Caco-2 (cell line): ENCODE results near the gene SOCS1. TPM values are rescaled to one million over a fixed set of nuclear protein-coding genes. Genes with fewer than 3 reads are reported as not detected.

Experiments used
- BruUV-seq: library from RNA; stranded (reverse); fragments of 400-500 nt; replicated peaks from 2 replicates; lab custom pipeline; 2021; lab: Mats Ljungman, UMichigan
- CTCF ChIA-PET: fragments of 300-600 bp; sonication (Branson Sonifier 250); formaldehyde crosslinking; loops from one replicate; lab custom pipeline; 2022; ENCODE audit warnings: antibody characterized with exemption; lab: Charles Lee
- POLR2A ChIA-PET: fragments of 300-600 bp; sonication (Branson Sonifier 250); formaldehyde crosslinking; loops from one replicate; lab custom pipeline; 2022; ENCODE audit warnings: antibody characterized with exemption; lab: Charles Lee
- DNase-seq, 2 experiments: peaks; one replicate each; pipeline versions ENCODE4 v3.0.0 to v3.0.0-alpha.2; 2020 to 2022
- H3K27me3 ChIP-seq: replicated peaks from 2 replicates; pipeline ENCODE4 v1.6.0; 2011; ENCODE audit warnings: low read length; ENCODE audit not compliant: control insufficient read depth, insufficient read depth
- H3K36me3 ChIP-seq: 2 replicates; pipeline ENCODE4 v1.5.1; 2011; ENCODE audit warnings: low read length; ENCODE audit not compliant: control insufficient read depth, insufficient read depth
- H3K4me1 ChIP-seq: fragments of 250-450 bp; sonication (Bioruptor Pico); 2 replicates; pipeline ENCODE4 v1.5.1; 2020; ENCODE audit warnings: mild to moderate bottlenecking
- H3K4me3 ChIP-seq: 2 replicates; pipeline ENCODE4 v1.5.1; 2011; ENCODE audit warnings: low read depth, mild to moderate bottlenecking, control low read depth, low read length
- H3K9me3 ChIP-seq: fragments of 250-450 bp; sonication (Bioruptor Pico); 2 replicates; pipeline ENCODE4 v1.5.1; 2020; ENCODE audit warnings: mild to moderate bottlenecking, moderate library complexity
- H3K27ac Mint-ChIP-seq: one replicate; pipeline ENCODE4 v1.8.0; 2022; ENCODE audit warnings: mixed read lengths; ENCODE audit not compliant: unreplicated experiment
- H3K27me3 Mint-ChIP-seq: one replicate; pipeline ENCODE4 v1.8.0; 2022; ENCODE audit warnings: mixed read lengths; ENCODE audit not compliant: insufficient read depth, unreplicated experiment
- H3K36me3 Mint-ChIP-seq: one replicate; pipeline ENCODE4 v1.8.0; 2022; ENCODE audit warnings: mild to moderate bottlenecking, mixed read lengths; ENCODE audit not compliant: insufficient read depth, unreplicated experiment
- H3K4me1 Mint-ChIP-seq: one replicate; pipeline ENCODE4 v1.8.0; 2022; ENCODE audit warnings: low read depth, mixed read lengths; ENCODE audit not compliant: unreplicated experiment
- H3K4me3 Mint-ChIP-seq: one replicate; pipeline ENCODE4 v1.8.0; 2022; ENCODE audit warnings: mild to moderate bottlenecking, moderate library complexity, mixed read lengths; ENCODE audit not compliant: unreplicated experiment
- H3K9me3 Mint-ChIP-seq: one replicate; pipeline ENCODE4 v1.8.0; 2022; ENCODE audit warnings: mixed read lengths; ENCODE audit not compliant: unreplicated experiment
- intact Hi-C: fragments of 100-400 bp; cut with micrococcal nuclease; formaldehyde crosslinking; loops from one replicate; pipeline ENCODE4 v1.10.0; 2022; ENCODE audit not compliant: unreplicated experiment
- total RNA-seq: library from RNA; stranded (reverse); gene quantifications from 2 replicates; pipeline ENCODE4 v1.2.3, GENCODE V29; 2022
- TF ChIP-seq, protein P1 (sequence below), 2 experiments: fragments of 200-600 bp in 1 of 2; IDR thresholded peaks; 1 replicate in 1 of 2; 2 replicates in 1 of 2; pipeline versions ENCODE4 v1.5.1 to v1.8.0; 2011 to 2022; ENCODE audit warnings: antibody characterized with exemption in 1 of 2, control low read depth in 1 of 2, inconsistent platforms in 1 of 2, low read depth in 1 of 2, low read length in 1 of 2, mild to moderate bottlenecking in 1 of 2, moderate library complexity in 1 of 2; ENCODE audit not compliant: insufficient read depth in 1 of 2, severe bottlenecking in 1 of 2, unreplicated experiment in 1 of 2

The SOCS1 gene
- total RNA-seq, 1 experiment from 2014 or later: 13.2 TPM

DNA sequence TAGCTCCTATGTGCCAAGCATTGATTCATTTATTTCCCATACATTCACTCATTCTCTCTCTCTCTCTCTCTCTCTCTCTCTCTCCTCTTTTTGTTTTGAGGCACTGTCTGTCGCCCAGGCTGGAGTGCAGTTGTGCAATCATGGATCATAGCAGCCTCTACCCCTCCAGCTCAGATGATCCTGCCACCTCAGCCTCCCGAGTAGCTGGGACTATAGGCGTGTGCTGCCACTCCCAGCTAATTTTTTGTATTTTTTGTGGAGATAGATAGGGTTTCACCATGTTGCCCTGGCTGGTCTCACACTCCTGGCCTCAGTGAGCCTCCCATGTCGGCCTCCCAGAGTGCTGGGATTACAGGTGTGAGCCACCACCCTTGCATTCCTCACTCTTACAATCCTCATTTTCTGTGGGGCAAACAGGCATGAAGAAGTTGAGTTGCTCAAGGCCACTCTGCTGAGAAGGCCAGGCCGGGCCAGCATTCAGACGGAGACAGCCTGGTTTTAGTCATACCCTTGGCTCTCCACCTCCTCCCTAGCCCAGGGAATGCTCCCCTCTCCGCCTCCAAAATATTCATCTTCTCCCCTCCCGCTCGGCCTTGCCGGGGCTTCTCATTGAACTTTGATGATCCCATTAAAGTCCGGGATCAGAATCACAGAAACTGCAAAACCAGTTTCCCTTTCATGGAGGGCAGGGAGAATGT is 21.0 kb upstream of the SOCS1 start:
- POLR2A ChIA-PET: no interaction called here
- no peaks in the 10 kb centered on the region for H3K27me3 Mint-ChIP-seq
- no peaks in the 10 kb centered on the region for H3K9me3 Mint-ChIP-seq
- Histone ChIP-seq H3K9me3 (no peaks in the 10 kb centered on the region), H3K36me3 (no peaks in the 10 kb centered on the region), H3K4me3 (no peak overlapping the region), H3K4me1 (peaks cover 21% of the 10 kb centered on the region), H3K27me3 (no peaks in the 10 kb centered on the region)
- CTCF ChIA-PET: no interaction called here
- intact Hi-C loops: no loop called here
- TF ChIP-seq, protein P1, sequence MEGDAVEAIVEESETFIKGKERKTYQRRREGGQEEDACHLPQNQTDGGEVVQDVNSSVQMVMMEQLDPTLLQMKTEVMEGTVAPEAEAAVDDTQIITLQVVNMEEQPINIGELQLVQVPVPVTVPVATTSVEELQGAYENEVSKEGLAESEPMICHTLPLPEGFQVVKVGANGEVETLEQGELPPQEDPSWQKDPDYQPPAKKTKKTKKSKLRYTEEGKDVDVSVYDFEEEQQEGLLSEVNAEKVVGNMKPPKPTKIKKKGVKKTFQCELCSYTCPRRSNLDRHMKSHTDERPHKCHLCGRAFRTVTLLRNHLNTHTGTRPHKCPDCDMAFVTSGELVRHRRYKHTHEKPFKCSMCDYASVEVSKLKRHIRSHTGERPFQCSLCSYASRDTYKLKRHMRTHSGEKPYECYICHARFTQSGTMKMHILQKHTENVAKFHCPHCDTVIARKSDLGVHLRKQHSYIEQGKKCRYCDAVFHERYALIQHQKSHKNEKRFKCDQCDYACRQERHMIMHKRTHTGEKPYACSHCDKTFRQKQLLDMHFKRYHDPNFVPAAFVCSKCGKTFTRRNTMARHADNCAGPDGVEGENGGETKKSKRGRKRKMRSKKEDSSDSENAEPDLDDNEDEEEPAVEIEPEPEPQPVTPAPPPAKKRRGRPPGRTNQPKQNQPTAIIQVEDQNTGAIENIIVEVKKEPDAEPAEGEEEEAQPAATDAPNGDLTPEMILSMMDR (IDR thresholded peaks at IDR 0.05; ENCODE audit: insufficient read depth in 1 of 2, low read depth in 1 of 2, low read length in 1 of 2, severe bottlenecking in 1 of 2, unreplicated experiment in 1 of 2): no peak
- no peaks in the 10 kb centered on the region for H3K36me3 Mint-ChIP-seq
- H3K27ac Mint-ChIP-seq: peak overlapping the region; percentile 48
- no TSS peak for BruUV-seq
- no peak overlapping the region for H3K4me3 Mint-ChIP-seq
- H3K4me1 Mint-ChIP-seq: peaks cover 12% of the 10 kb centered on the region
- no peak for DNase-seq

DNA sequence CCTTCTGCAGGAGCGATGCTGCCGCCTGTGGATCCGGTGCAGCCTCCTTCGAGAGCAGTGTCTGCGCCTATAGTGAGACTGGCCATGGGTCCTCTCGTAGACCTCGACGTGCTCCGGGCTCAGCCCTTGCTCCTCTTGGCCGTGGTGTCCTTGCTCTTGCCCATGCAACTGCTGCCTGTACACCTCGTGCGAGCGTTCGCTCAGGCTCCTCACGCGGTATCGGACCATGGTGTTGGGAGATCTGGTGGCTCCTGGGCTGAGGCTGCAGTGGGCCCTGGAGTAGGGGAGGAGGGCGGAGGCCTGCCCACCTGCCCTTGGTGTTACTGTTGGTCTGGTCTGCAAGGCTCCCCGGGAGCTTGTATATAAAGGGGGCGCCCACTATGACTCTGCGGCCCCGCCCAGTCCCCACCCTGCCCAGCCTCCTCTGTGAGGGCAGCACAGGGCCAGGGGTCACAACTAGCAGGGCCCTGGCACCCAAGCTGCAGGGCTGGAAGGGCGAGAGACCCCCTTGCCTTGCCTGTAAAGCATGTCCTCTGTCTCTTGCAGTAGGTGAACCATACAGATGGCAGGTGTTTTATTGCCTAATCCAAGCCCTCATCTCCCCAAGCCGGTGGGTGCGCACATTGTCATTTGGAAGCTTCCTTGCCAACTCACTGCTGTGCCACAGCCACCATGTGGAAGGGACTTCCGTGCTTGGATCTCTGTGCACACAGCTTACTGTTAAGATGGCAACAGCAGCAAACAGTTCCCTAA is 20.3 kb upstream of the SOCS1 start, which contains the start of gene PRM2:
PRM2 (minus strand) TSS at position 338 of the 753 bp plus-strand sequence; CDS start at position 228, 110 bp downstream.
- Mint-ChIP-seq H3K4me1 (peaks cover 12% of the 10 kb centered on the region), H3K27me3 (no peaks in the 10 kb centered on the region), H3K9me3 (no peaks in the 10 kb centered on the region), H3K4me3 (no peak within 1 kb of the TSS), H3K36me3 (no peaks in the 10 kb centered on the region), H3K27ac (peak within 1 kb of the TSS; percentile 48)
- peaks cover 21% of the 10 kb centered on the region for H3K4me1 ChIP-seq
- no peaks in the 10 kb centered on the region for H3K27me3 ChIP-seq
- TF ChIP-seq, protein P1 (IDR thresholded peaks at IDR 0.05; ENCODE audit: insufficient read depth in 1 of 2, low read depth in 1 of 2, low read length in 1 of 2, severe bottlenecking in 1 of 2, unreplicated experiment in 1 of 2): no peak
- intact Hi-C loops: no loop called here
- DNase-seq: no peak
- no peaks in the 10 kb centered on the region for H3K36me3 ChIP-seq
- no TSS peak for BruUV-seq
- no peak within 1 kb of the TSS for H3K4me3 ChIP-seq
- POLR2A ChIA-PET: no interaction called here
- H3K9me3 ChIP-seq: no peaks in the 10 kb centered on the region
- CTCF ChIA-PET: no interaction called here

DNA sequence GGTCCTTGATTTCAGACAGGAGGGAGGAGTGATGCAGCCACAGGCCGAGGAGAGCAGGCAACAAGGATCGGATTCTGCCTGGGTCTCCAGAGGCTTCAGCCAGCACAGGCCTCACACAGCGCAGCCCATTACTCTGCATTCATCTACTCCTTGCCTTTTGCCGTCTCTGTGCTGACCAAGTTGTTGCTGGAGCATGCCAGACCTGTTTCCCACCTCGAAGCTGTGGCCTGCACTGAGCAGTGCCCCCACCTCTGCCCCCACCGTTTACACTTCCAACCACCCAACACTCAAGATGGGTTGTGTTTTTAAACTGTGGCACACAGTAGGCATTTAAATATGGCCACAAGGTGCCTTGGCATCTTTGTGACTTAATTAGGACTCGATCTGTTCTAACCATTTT is 19.0 kb upstream of the SOCS1 start:
- no TSS peak for BruUV-seq
- intact Hi-C loops: no loop called here
- Histone ChIP-seq H3K4me1 (peaks cover 14% of the 10 kb centered on the region), H3K9me3 (no peaks in the 10 kb centered on the region), H3K4me3 (no peak overlapping the region), H3K36me3 (no peaks in the 10 kb centered on the region), H3K27me3 (no peaks in the 10 kb centered on the region)
- ChIA-PET POLR2A (no interaction called here), CTCF (interaction anchor here (1.1 kb wide), 1 partner anchor 18 kb away, joined by 3 read pairs; no protein-coding TSS in a partner anchor)
- no peak overlapping the region for H3K4me3 Mint-ChIP-seq
- TF ChIP-seq, protein P1 (IDR thresholded peaks at IDR 0.05; ENCODE audit: insufficient read depth in 1 of 2, low read depth in 1 of 2, low read length in 1 of 2, severe bottlenecking in 1 of 2, unreplicated experiment in 1 of 2): no peak
- DNase-seq: no peak
- H3K9me3 Mint-ChIP-seq: no peaks in the 10 kb centered on the region
- H3K4me1 Mint-ChIP-seq: peaks cover 8% of the 10 kb centered on the region
- H3K27me3 Mint-ChIP-seq: no peaks in the 10 kb centered on the region
- no peaks in the 10 kb centered on the region for H3K36me3 Mint-ChIP-seq
- H3K27ac Mint-ChIP-seq: no peak overlapping the region
